HEK293 (cell line): ENCODE measurements around the gene FILIP1L.
A peak's percentile ranks its signal among the peaks of the same experiment; 100 is the strongest.

Experiments
- CTCF ChIA-PET: fragments of 350-600 bp; formaldehyde crosslinking; extraction: SDS; loops from one replicate; lab custom pipeline; 2021; ENCODE audit warnings: antibody characterized with exemption; lab: Yijun Ruan, JAX
- POLR2A ChIA-PET: fragments of 300-600 bp; formaldehyde crosslinking; extraction: SDS; loops from one replicate; lab custom pipeline; 2020; ENCODE audit warnings: antibody characterized with exemption, inconsistent platforms; lab: Yijun Ruan, JAX
- H3K27ac ChIP-seq: fragments of 200-500 bp; sonication (Bioruptor generic); 2 replicates; pipeline ENCODE4 v1.5.1; 2014; ENCODE audit warnings: low read depth, low read length, control low read depth, inconsistent platforms; ENCODE audit errors: extremely low read depth
- H3K36me3 ChIP-seq, 2 experiments: fragments of 200-500 bp in 1 of 2; sonication (Bioruptor generic) in 1 of 2; 1 replicate in 1 of 2; 2 replicates in 1 of 2; pipeline ENCODE4 v1.5.1; 2014 to 2017; ENCODE audit warnings: inconsistent platforms in 2 of 2, low read length in 2 of 2; ENCODE audit not compliant: control insufficient read depth in 2 of 2, insufficient read depth in 1 of 2
- H3K4me1 ChIP-seq: fragments of 200-500 bp; sonication (Bioruptor generic); 2 replicates; pipeline ENCODE4 v1.5.1; 2014; ENCODE audit warnings: mild to moderate bottlenecking, low read length, inconsistent platforms; ENCODE audit not compliant: control insufficient read depth, insufficient read depth
- H3K4me3 ChIP-seq: 2 replicates; pipeline ENCODE4 v1.5.1; 2011; ENCODE audit warnings: low read depth, mild to moderate bottlenecking, control low read depth, low read length, moderate library complexity
- H3K9me3 ChIP-seq: fragments of 200-500 bp; sonication (Bioruptor generic); 2 replicates; pipeline ENCODE4 v1.5.1; 2014; ENCODE audit warnings: low read depth, low read length, inconsistent platforms; ENCODE audit not compliant: control insufficient read depth, insufficient read depth
- OSR2 ChIP-seq: fragments of 450-650 bp; formaldehyde crosslinking; IDR thresholded peaks from 2 replicates; pipeline ENCODE4 v1.5.1; 2016; ENCODE audit warnings: missing biosample characterization, missing genetic modification characterization
- PRDM1 ChIP-seq: fragments of 450-650 bp; formaldehyde crosslinking; IDR thresholded peaks from 2 replicates; pipeline ENCODE4; 2016; ENCODE audit warnings: missing biosample characterization, missing genetic modification characterization
- PRDM6 ChIP-seq: fragments of 450-650 bp; formaldehyde crosslinking; IDR thresholded peaks from 2 replicates; pipeline ENCODE4 v1.5.1; 2017; ENCODE audit warnings: missing biosample characterization, missing genetic modification characterization
- RBAK ChIP-seq: fragments of 450-650 bp; formaldehyde crosslinking; IDR thresholded peaks from 2 replicates; pipeline ENCODE4 v1.5.1; 2016; ENCODE audit warnings: missing biosample characterization, missing genetic modification characterization
- SCRT2 ChIP-seq: fragments of 450-650 bp; formaldehyde crosslinking; IDR thresholded peaks from 2 replicates; pipeline ENCODE4 v1.5.1; 2016; ENCODE audit warnings: missing biosample characterization, missing genetic modification characterization
- SP7 ChIP-seq: fragments of 450-650 bp; formaldehyde crosslinking; IDR thresholded peaks from 2 replicates; pipeline ENCODE4 v1.5.1; 2016; ENCODE audit warnings: missing biosample characterization, missing genetic modification characterization
- WT1 ChIP-seq: fragments of 450-650 bp; formaldehyde crosslinking; IDR thresholded peaks from 2 replicates; pipeline ENCODE4 v1.5.1; 2016; ENCODE audit warnings: missing biosample characterization, missing genetic modification characterization
- ZBTB11 ChIP-seq: fragments of 450-650 bp; formaldehyde crosslinking; conservative IDR thresholded peaks from 2 replicates; pipeline ENCODE4 v1.5.1; 2016; ENCODE audit warnings: low read depth, missing biosample characterization, missing genetic modification characterization
- ZBTB17 ChIP-seq: fragments of 450-650 bp; formaldehyde crosslinking; IDR thresholded peaks from 2 replicates; pipeline ENCODE4 v1.5.1; 2016; ENCODE audit warnings: missing biosample characterization, missing genetic modification characterization
- ZBTB44 ChIP-seq: fragments of 450-650 bp; IDR thresholded peaks from 2 replicates; pipeline ENCODE4 v1.5.1; 2018; ENCODE audit warnings: missing biosample characterization, mild to moderate bottlenecking, missing genetic modification characterization
- ZIC2 ChIP-seq: fragments of 450-650 bp; formaldehyde crosslinking; IDR thresholded peaks from 2 replicates; pipeline ENCODE4 v1.5.1; 2016; ENCODE audit warnings: missing biosample characterization, missing genetic modification characterization
- ZNF266 ChIP-seq: fragments of 450-650 bp; formaldehyde crosslinking; IDR thresholded peaks from 2 replicates; pipeline ENCODE4 v1.5.1; 2016; ENCODE audit warnings: missing biosample characterization, missing genetic modification characterization, low read depth
- ZNF280C ChIP-seq: fragments of 450-650 bp; formaldehyde crosslinking; IDR thresholded peaks from 2 replicates; pipeline ENCODE4 v1.5.1; 2016; ENCODE audit warnings: missing biosample characterization, missing genetic modification characterization
- ZNF292 ChIP-seq: fragments of 450-650 bp; formaldehyde crosslinking; IDR thresholded peaks from 2 replicates; pipeline ENCODE4 v1.5.1; 2016; ENCODE audit warnings: low read depth, missing biosample characterization, missing genetic modification characterization, borderline replicate concordance
- ZNF350 ChIP-seq: fragments of 450-650 bp; formaldehyde crosslinking; IDR thresholded peaks from 2 replicates; pipeline ENCODE4 v1.5.0; 2017; ENCODE audit warnings: missing biosample characterization, mild to moderate bottlenecking, missing genetic modification characterization
- ZNF391 ChIP-seq: fragments of 450-650 bp; formaldehyde crosslinking; IDR thresholded peaks from 2 replicates; pipeline ENCODE4 v1.5.1; 2016; ENCODE audit warnings: low read depth, missing biosample characterization, missing genetic modification characterization, borderline replicate concordance
- ZNF48 ChIP-seq: fragments of 450-650 bp; formaldehyde crosslinking; IDR thresholded peaks from 2 replicates; pipeline ENCODE4 v1.5.1; 2016; ENCODE audit warnings: missing biosample characterization, missing genetic modification characterization
- ZNF514 ChIP-seq: fragments of 450-650 bp; formaldehyde crosslinking; IDR thresholded peaks from 2 replicates; pipeline ENCODE4 v1.5.1; 2016; ENCODE audit warnings: missing biosample characterization, missing genetic modification characterization
- ZNF600 ChIP-seq: fragments of 450-650 bp; formaldehyde crosslinking; IDR thresholded peaks from 2 replicates; pipeline ENCODE4 v1.5.1; 2016; ENCODE audit warnings: missing biosample characterization, missing genetic modification characterization
- ZNF768 ChIP-seq: fragments of 450-650 bp; formaldehyde crosslinking; IDR thresholded peaks from 2 replicates; pipeline ENCODE4 v1.5.1; 2018; ENCODE audit warnings: missing biosample characterization, mild to moderate bottlenecking, missing genetic modification characterization
- ZSCAN16 ChIP-seq: fragments of 450-650 bp; formaldehyde crosslinking; IDR thresholded peaks from 2 replicates; pipeline ENCODE4 v1.5.1; 2016; ENCODE audit warnings: missing biosample characterization, missing genetic modification characterization

Gene FILIP1L

GRCh38 chr3:100106094-100106493 lies 8.2 kb downstream of the FILIP1L start (continued):
- TF ChIP-seq ZNF280C (no peak), ZNF600 (0 out of 2 replicates have a peak, but pooled peaks have one; percentile 9), ZIC2 (tag by site-specific recombination) (peak; percentile 20; the same call in 1 of the 2 replicates), ZBTB11 (no peak), RBAK (tag by site-specific recombination) (no peak), PRDM1 (no peak), ZBTB17 (peak; percentile 38; the same call in 1 of the 2 replicates), SCRT2 (tag by site-specific recombination) (peak; percentile 84), ZNF292 (tag by site-specific recombination) (no peak), SP7 (tag by site-specific recombination) (0 out of 2 replicates have a peak, but pooled peaks have one; percentile 11), ZNF350 (tag by site-specific recombination) (no peak), ZNF514 (no peak)
- TF ChIP-seq, all 188 proteins: peak for 10

GRCh38 chr3:100105501-100105900 lies 8.8 kb downstream of the FILIP1L start:
- ChIA-PET POLR2A (no interaction called here), CTCF (interaction anchor here (0.6 to 1.5 kb wide), 4 partner anchors 15 to 1090 kb away, joined by 3 to 4 read pairs (median 3); no protein-coding TSS in a partner anchor)
- no peaks in the 10 kb centered on the region for H3K9me3 ChIP-seq
- TF ChIP-seq WT1 (tag by site-specific recombination) (no peak), ZNF48 (tag by site-specific recombination) (no peak), ZBTB44 (tag by site-specific recombination) (no peak), ZNF266 (no peak), ZNF391 (tag by site-specific recombination) (no peak)
- H3K4me3 ChIP-seq: no peak overlapping the region
- H3K36me3 ChIP-seq: no peaks in the 10 kb centered on the region
- H3K4me1 ChIP-seq: peaks cover 24% of the 10 kb centered on the region
- peak overlapping the region; percentile 32; the same call in 1 of the 2 replicates for H3K27ac ChIP-seq

GRCh38 chr3:100104817-100105413 lies 9.4 kb downstream of the FILIP1L start:
- Histone ChIP-seq H3K4me3 (no peak overlapping the region), H3K27ac (peak overlapping the region; percentile 32; the same call in 1 of the 2 replicates), H3K4me1 (peaks cover 24% of the 10 kb centered on the region), H3K36me3 (no peaks in the 10 kb centered on the region), H3K9me3 (no peaks in the 10 kb centered on the region)
- ChIA-PET CTCF (interaction anchor here (1.0 to 1.5 kb wide), 3 partner anchors 14 to 273 kb away, joined by 3 to 4 read pairs (median 3); no protein-coding TSS in a partner anchor), POLR2A (no interaction called here)
- TF ChIP-seq ZSCAN16 (tag by site-specific recombination) (no peak), OSR2 (tag by site-specific recombination) (no peak), PRDM6 (tag by site-specific recombination) (peak; percentile 22), ZNF768 (tag by site-specific recombination) (no peak)
